ENCODE results near the gene IRAK3. TPM values are rescaled to one million over a fixed set of nuclear protein-coding genes. Genes with fewer than 3 reads are reported as not detected.

Gene IRAK3
- total RNA-seq, 1 experiment from 2014 or later: 0.12 TPM

DNA sequence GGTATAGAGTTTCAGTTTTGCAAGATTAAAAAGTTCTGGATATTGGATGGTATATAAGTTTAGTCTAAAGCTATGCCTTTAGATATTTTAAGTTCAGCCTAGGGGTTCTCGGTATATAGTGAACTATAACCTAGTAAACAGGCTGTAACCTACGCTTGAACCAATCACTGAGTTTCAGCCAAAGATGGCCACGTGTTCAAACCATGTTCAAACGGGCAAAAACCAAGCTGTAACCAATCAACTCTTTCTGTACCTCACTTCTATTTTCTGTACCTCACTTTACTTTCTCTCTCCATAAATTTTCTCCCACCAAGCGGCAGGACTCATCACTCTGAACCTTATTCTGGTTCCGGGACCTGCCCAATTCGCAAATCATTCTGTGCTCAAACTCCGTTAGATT is 20.6 kb upstream of the IRAK3 start:
- H2AFZ ChIP-seq (ENCODE audit: low read depth, low read length, poor library complexity, severe bottlenecking): no peak overlapping the region
- peaks cover 0 to 16% of the 10 kb centered on the region in 2 experiments; a peak in 2 of 4 replicates for H3K36me3 ChIP-seq (ENCODE audit: control insufficient read depth in 1 of 2, insufficient read depth in 2 of 2, low read length in 2 of 2)
- peak overlapping the region; percentile 71 for H3K9ac ChIP-seq (ENCODE audit: low read length)
- peak overlapping the region; percentile 98 for H3K27ac ChIP-seq (ENCODE audit: low read depth, low read length)
- H3K4me2 ChIP-seq (ENCODE audit: low read length): peak overlapping the region; percentile 80
- H3K9me3 ChIP-seq (ENCODE audit: control insufficient read depth in 1 of 2, insufficient read depth in 1 of 2, low read depth in 1 of 2, low read length in 2 of 2): peaks cover 0 to 7% of the 10 kb centered on the region in 2 experiments; a peak in 2 of 4 replicates
- H3K9me2 ChIP-seq (ENCODE audit: insufficient read depth): no peaks in the 10 kb centered on the region
- TF ChIP-seq YY1 (IDR thresholded peaks at IDR 0.05; ENCODE audit: extremely low read depth, insufficient replicate concordance, low read depth, low read length) (no peak), CEBPB (IDR thresholded peaks at IDR 0.05; ENCODE audit: low read depth) (no peak), POLR2AphosphoS5 (IDR thresholded peaks at IDR 0.05; ENCODE audit: low read depth, low read length) (no peak), REST (IDR thresholded peaks at IDR 0.05; ENCODE audit: low read depth) (no peak), POLR2A (IDR thresholded peaks at IDR 0.05; ENCODE audit: borderline replicate concordance, extremely low read depth, insufficient read depth, insufficient read length) (no peak), CBX3 (IDR thresholded peaks at IDR 0.05; ENCODE audit: low read depth) (no peak), MAX (IDR thresholded peaks at IDR 0.05) (peak; percentile 74), ZFX (IDR thresholded peaks at IDR 0.05) (no peak), JUND (IDR thresholded peaks at IDR 0.05) (no peak)
- ATAC-seq (no peak), DNase-seq (ENCODE audit: low read depth, low spot score) (no peak)
- peak overlapping the region; percentile 62 to 67 for H3K4me3 ChIP-seq (replicated peaks in 1 of 2; ENCODE audit: low read depth in 1 of 2, low read length in 2 of 2)
- POLR2A ChIA-PET: interaction anchor here (1.6 to 2.1 kb wide), 7 partner anchors 8 to 134 kb away, joined by 4 to 21 read pairs (median 9); partner anchors contain the start of genes HELB and LLPH
- peaks cover 4 to 19% of the 10 kb centered on the region in 2 experiments for H3K4me1 ChIP-seq (ENCODE audit: control insufficient read depth in 1 of 2, insufficient read depth in 2 of 2, low read length in 2 of 2)
- intact Hi-C loops (cut with micrococcal nuclease): loop anchor here (2.0 to 5.0 kb wide), 3 partner anchors 36 to 134 kb away; partner anchors contain the start of genes HELB and LLPH
- RAD21 ChIA-PET (ENCODE audit: low non-redundant PET in 1 of 2, low total read pairs in 2 of 2, uncharacterized antibody in 2 of 2, unreplicated experiment in 2 of 2): no interaction called here
- no peaks in the 10 kb centered on the region for H3K27me3 ChIP-seq (ENCODE audit: insufficient read depth, low read length)
- no TSS peak for BruUV-seq (replicated peaks)
- H4K20me1 ChIP-seq (ENCODE audit: insufficient read depth): no peaks in the 10 kb centered on the region
- CTCF ChIA-PET: interaction anchor here (1.1 to 2.2 kb wide), 6 partner anchors 9 to 241 kb away, joined by 4 to 17 read pairs (median 8); no protein-coding TSS in a partner anchor
- H3K79me2 ChIP-seq (ENCODE audit: insufficient read depth, low read length): peaks cover 58% of the 10 kb centered on the region
